GM18873 (cell line): Measurements from ENCODE around the gene TMEM129.
A peak's percentile ranks its signal among the peaks of the same experiment; 100 is the strongest.

Experiments
- ATAC-seq: cut with Tn5 transposase; IDR thresholded peaks from one replicate; pipeline ENCODE4 v1.9.1; 2021; ENCODE audit warnings: mild to moderate bottlenecking, moderate library complexity, moderate number of reproducible peaks; ENCODE audit not compliant: unreplicated experiment, low FRiP score

The TMEM129 gene

GRCh38 chr4:1723131-1723801 lies 2.1 kb upstream of the TMEM129 start:
- ATAC-seq: no peak

- no peak for ATAC-seq
Observed at GRCh38 chr4:1722551-1723118, 1.5 kb upstream of the TMEM129 start.

DNA sequence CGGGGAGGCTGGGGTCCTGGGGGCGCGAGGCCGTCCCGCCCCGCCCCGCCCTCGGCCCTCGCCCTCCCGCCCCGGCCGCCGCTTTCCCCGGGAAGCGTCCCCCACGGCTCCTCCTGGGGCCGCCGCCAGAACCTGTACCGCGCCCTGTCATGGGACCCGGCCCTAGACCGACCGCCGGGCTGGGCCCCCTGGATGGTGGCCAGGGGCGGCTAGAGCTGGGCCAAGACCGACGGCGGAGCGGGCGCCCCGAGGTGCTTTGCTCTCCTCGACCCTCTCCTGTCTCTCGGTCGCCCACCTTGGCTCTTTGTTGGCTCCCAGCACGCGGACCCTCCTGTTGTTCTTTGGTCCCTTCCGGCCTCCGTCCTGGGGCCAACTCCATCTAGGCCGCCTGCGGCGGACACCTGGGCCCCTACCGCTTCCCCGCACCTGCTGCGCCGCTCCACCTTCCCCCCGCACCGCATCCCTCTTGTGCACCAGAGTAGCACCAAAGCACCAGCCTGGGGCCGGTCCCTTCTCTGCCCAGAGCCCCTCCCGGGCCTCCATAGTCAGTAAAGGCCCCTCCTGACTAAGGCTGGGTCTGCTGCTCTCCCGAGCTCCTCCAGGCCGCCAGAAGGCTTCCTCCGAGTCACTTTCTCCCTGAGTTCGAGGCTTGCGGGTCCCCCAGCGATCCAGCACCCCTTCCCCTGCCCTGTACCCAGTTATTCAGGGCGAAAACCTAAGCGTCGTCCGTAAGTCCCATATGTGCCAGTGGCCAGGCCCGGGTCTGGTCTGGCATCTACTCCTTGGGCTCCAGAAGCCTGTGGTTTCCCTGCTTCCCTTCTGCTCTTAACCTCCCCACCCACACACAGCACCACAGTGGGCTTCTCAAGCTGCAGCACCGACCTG lies 785 bp upstream of the TMEM129 start:
- no peak for ATAC-seq

- ATAC-seq: no peak
Observed at GRCh38 chr4:1720163-1720983, 750 bp downstream of the TMEM129 start.

DNA sequence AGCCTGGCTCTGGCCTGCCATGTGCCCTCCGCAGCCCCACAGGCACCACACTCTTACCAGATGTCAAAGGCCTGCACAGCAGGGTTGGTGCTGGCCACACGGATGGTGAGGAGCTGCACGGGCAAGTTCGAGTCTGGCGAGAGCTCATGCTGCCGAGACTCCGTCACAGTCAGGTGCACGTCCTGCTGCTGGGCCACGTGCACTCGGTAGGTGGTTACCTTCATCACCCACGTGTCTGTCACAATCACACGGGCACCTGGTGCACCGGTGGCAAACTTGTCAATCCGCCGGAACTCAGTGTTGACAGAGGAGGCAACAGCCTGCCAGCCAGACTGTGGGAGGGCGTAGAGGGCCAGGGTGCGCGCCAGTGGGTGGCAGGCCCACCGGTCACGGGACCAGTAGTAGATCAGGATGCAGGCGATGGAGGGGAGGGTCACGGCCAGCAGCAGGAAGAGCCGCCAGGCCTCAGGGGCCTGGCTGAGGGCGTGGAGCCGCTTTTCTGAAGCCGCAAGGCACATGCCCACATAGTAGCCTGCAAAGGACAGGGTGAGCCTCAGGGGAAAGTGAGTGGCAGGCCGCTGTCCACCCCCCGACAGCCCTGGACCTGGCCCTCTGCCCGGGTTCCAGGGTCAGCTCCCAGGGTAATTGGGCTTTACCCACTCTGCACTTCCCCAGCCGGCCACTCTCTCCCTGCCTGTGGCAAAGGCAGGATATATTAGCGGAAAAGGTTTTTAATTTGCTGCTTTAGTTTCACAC lies 2.9 kb downstream of the TMEM129 start:
- no peak for ATAC-seq

DNA sequence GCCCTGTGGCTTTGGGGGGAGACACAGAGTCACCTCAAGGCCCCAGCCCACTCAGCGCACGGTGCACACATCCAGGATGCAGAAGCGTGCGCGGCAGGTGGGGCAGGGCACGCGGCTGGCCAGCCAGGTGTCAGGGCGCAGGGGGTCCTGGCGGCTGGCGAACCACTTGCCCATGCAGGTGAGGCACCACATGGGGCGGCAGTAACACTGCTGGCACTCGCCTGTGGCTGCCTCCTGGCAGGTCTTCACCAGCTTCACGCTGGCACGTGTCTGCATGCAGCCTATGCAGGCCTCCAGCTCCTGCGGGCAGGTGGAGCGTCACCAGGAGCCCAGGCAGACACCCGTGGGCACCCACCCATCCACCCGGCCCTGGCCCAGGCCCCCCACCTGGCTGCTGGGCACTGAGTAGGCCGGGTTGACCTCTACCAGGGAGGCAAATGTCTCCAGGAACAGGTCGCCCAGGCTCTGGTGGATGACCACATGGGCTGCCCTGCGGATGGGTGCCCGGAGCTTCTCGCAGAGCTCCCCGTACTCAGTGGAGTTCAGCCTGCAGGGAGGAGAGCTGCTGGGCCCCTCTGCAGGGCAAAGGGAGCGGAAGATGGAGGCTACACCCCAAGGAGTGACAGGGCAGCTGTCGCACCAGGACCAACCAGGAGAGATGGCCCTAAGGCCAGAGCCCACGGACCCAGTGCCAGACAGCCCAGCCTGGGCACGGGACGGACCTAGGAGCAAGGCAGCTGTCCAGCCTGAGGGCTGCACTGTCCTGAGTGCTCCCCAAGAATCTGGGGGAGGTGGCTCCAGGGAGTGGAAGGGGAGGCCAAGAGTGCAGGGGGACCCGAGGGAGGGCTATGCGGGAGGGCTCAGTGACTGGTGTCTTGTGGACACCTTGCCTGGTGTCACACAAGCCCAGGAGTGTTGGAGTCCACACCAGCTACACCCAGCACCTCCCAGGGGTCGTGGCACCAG lies 3.7 kb downstream of the TMEM129 start:
- no peak for ATAC-seq

DNA sequence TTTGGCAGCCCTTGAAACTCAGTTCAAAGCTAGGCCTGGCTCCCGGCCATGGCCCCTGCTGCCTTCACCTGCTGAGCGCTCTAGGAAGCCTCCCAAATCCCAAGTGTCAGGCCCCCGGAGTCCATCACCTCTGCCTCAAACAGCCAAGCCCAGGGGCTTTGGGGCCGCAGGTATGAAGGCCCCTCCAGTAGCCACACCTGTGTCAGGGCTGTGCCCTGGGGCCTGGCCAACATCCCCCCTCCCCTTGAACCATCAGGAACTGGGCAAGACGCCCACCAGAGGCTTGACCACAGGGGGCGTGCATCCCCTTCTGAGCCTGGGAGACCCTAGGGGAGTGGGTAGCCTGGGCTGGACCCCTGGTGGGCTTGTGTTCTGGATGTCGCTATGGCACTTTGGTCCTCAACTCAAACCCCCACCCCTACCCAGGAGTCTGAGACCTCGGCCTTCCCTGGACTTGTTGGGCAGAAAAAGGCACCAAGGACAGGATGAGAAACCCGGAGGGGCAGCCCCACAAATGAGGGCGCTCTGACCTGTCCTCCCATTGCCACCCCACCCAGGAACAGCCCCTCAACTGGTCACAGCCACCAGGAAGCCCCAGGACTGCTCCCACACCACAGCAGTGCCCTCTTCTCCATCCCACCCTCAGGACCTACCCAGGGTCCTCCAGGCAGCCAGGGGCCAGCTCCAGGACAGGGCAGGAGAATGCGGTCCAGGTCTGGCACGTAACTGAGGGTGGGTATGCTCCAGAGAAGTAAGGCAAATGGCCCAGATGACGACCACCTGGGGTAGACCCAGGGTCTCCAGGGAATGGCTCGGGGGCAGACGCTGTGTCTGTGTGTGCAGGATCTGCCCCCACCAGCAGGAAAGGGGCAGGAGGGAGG lies 4.8 kb downstream of the TMEM129 start:
- ATAC-seq: no peak

DNA sequence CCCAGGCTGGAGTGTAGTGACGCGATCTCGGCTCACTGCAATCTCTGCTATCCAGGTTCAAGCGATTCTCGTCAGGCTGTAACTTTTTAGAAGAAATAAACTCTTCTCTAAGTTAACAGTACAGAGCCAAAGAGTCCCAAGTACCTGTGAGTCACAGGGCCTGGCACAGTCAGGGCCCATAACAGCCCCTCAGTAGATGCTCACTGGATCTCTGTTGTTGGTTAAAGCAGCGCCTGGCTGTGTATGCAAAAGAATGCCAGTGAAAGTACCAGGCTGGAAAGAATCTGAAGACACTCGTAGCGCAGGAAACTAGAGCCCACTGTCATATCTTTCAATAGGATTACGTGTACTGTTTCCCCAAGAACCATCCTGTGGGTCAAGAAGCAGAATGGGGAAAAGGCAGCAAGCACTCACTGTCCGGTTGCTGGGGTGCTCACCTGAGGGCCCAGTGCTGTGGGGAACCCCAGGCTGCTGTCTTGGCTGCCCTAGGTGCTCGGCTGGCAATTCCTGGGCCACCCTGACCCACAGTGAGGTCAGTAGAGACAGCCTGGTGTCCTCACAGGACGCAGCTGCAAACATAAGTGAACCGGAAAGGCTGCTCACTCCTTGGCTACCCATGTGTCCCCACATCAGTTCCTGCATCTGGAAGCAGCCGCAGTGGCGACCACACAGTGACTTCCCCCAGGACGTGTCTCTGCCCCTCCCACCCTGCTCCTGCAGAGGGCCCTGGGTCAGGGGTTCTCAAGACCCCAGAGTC lies 5.9 kb downstream of the TMEM129 start:
- ATAC-seq: no peak

GRCh38 chr4:1714303-1715001 lies 6.7 kb downstream of the TMEM129 start:
- no peak for ATAC-seq

DNA sequence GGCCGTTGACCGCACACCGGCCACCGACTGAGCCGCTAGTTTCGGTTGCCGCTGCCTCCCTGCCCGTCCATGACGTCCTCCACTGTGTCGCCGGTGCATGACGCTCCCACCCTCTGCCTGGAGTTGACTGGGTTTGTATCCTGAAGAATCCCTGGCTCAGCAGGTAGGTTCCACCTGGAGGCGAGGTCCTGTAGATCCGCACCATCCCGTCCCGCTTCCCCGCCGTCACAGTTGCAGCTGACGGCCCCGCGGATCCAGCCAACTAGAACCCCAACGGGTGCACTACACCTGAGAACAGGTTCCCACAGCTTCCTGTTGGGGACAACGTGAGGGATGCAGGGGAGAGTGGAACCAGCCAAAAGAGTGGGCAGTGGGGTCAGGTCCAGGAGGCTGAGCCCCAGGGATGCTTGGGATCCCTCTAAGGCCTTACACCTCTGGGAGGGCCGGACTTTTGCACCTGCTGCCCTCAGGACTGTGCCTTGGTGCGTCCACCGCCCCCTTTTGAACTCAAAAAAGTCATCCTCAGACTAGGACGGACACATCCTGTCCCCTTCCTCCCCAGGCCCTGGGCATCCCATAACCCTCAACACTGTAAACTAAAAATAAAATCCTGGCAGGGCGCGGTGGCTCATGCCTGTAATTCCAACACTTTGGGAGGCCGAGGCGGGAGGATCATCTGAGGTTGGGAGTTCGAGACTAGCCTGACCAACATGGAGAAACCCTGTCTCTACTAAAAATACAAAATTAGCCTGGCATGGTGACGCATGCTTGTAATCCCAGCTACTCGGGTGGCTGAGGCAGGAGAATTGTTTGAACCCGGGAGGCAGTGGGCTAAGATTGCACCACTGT lies 7.9 kb downstream of the TMEM129 start:
- ATAC-seq: peak; percentile 3

DNA sequence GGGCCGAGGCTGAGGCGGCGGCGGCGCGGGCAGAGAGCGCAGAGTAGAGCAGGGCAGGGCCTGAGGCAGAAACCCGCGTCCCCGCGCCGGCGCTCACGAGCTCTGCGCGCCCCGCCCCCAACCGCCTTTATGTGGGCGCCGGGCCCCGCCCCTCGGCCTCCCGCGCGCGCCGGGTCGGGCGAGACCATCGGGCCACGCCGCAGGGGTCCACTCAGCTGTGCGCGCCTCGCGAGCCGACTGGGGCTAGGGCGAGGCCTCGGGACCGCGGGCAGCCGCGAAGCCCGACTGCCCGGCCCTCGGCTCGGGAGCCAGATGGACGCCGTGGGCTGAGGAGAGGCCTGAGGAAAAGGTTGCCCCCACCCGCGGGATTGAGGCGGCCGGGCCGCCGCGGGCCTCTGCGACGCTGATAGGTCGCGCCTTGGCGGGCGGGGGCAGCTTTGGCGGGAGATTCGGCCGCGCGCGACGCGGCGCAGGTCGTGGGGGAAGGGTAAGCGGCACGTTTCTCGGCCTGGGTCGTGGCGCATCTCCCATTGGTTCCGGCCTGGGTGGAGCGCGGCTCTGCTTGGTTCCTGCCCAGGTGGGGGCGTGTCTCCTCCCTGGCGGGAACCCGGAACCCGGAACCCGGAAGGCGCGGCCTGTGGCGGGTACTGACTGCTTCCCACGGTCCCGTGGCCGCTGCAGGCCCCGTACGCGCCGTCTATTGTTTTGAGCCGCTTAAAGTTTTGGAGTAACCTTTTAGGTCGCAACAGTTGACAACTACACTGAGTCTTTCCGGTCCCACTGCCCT lies 8.7 kb downstream of the TMEM129 start, which contains the start of gene SLBP:
Gene SLBP (minus strand): TSS at position 104 of the 787 bp plus-strand sequence. CDS start 131 bp downstream, outside the sequence.
- ATAC-seq: peak; percentile 61

DNA sequence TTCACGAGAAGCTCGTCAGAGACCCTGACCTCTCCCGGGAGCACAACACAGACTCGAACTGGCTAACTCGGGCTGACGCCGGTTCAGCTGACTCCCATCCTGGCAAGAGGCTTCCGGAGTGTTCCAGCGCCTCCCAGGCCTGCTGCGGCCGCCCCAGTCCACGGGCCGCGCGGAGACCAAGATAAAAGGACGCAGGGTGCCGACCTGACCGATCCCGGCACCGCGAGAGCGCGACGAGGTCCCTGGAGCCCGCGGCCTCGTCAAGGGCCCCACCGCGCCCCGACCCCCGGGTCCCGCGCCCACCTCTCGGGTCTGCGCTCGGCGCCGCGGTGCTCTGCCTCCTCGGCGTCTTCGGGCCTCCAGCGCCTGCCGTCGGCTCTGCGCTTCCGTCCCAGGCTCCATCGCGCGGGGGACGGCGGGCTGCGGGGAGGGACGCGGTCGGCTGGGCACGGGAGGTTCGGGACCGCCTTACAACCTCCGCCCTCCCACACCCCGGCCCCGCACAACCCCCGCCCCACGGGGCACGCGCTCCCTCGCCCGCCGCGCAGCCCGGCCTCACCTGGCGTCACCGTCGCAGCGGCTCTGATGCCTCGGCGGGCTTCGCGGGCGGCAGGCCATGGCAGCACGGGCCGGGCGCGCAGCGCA lies 9.4 kb downstream of the TMEM129 start:
- peak; percentile 6 for ATAC-seq

DNA sequence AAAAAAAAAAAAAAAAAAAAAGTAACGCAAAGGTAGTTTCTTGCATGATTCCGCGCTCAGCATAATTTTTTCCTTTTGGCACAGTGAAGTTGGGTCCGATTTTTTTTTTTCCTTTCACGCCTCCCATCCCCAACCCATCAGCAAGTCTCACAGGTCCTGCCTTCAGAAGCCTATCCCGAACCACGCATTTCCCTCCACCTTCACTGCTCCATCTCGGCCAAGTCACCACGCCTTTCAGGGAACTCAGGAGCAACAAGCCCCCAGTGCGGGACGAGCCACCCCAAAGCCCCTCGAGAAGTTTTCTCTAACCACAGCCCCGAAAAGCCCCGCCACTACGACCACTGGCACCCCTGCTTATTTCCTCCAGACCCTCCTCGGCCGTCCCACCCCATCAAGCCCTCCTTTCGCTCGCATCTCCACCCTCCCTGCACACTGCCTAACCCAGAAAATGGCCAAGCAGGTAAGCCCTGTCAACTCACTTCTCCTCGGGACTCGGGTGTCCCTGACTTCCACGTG lies 10.0 kb downstream of the TMEM129 start:
- ATAC-seq: no peak

DNA sequence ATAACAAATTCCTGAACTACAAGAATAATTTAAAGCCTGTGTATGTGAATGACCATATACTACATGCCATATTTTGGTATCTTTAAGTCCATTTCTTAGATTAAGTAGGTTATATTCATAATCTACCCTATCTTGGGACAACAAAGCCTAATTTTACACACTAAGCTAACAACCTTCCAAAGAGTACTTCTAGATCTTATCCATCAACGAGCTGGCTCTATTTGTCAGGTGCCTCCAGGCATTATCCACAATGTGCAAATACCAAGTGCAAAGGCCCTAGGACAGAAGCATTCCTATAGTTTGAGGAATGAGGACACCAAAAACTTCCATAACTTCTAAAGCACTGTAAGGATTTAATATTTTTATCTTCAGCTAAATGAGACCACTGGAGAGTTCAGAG lies 12.5 kb downstream of the TMEM129 start:
- ATAC-seq: no peak
